Measurements from ENCODE around the gene SPATA2L.
A peak's percentile ranks its signal among the peaks of the same experiment; 100 is the strongest.
"Not testable (repeated sequence)": the region's sequence is repeated elsewhere in the genome, so short reads cannot be mapped to it uniquely, and the experiment has no call there.

The SPATA2L gene

DNA sequence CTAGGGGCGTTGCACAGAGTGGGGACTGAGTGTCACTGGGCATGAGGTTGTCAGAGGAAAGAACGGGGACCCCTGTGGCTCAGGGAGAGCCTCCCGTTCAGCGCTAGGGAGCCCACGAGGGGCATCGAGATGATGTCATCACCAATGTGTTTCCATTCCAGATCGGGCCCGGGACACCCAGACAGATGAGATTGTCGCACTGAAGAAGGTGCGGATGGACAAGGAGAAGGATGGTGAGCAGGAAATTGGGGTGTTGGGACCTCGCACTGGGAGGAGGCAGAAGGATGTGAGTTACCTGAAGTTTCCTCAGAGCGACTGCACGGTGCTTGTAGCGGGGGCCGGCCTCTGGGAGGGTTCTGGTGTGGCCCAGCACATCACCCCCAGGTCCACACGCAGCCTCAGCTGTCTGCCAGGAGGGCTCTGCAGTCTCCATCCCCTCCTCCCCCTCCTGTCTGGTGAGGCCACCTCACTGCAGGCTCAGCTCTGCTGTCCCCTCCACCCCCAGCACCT is 11.1 kb downstream of the SPATA2L start:
- DNase-seq (ENCODE audit: low spot score), result no peak

DNA sequence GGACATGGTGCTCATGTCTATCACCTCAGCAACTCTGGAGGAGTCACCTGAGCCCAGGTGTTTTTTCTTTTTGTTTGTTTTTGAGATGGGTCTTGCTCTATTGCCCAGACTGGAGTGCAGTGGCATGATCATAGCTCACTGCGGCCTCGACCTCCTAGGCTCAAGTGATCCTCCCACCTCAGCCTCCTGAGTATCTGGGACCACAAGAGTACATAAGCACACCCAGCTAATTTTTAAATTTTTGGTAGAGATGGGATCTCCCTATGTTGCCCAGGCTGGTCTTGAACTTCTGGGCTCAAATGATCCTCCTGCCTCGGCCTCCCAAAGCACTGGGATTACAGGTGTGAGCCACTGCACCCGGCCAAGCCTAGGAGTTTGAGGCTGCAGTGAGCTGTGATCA is 11.9 kb downstream of the SPATA2L start:
- not testable (repeated sequence) for H3K4me2 ChIP-seq (ENCODE audit: insufficient read depth, low read length, poor library complexity, severe bottlenecking); H3K9ac ChIP-seq (ENCODE audit: low read depth, low read length, poor library complexity); H3K79me1 ChIP-seq (ENCODE audit: low read depth, low read length); DNase-seq (ENCODE audit: low spot score); H3K27me3 ChIP-seq (ENCODE audit: control insufficient read depth in 3 of 3, insufficient read depth in 3 of 3, low read depth in 1 of 3, low read length in 3 of 3); H3K4me3 ChIP-seq (ENCODE audit: low read length in 2 of 2); H2AK5ac ChIP-seq (ENCODE audit: low read depth, low read length); H2AFZ ChIP-seq (ENCODE audit: low read length); H3K14ac ChIP-seq (ENCODE audit: low read length); H3K4ac ChIP-seq (ENCODE audit: low read length); H4K8ac ChIP-seq (ENCODE audit: low read depth, low read length); H2BK12ac ChIP-seq (ENCODE audit: low read length); H2BK120ac ChIP-seq (ENCODE audit: low read depth, low read length); H3K23ac ChIP-seq (ENCODE audit: low read depth, low read length, poor library complexity); H3K9me3 ChIP-seq (replicated peaks in 1 of 2; ENCODE audit: control insufficient read depth in 2 of 2, insufficient read depth in 1 of 2, low read depth in 1 of 2, low read length in 2 of 2); H3K18ac ChIP-seq (ENCODE audit: low read length); H2BK15ac ChIP-seq (ENCODE audit: low read length); H4K91ac ChIP-seq (ENCODE audit: low read depth, low read length, poor library complexity); H3K27ac ChIP-seq (replicated peaks; ENCODE audit: low read length); H2BK5ac ChIP-seq (ENCODE audit: low read length)
- H3K36me3 ChIP-seq (replicated peaks in 1 of 2; ENCODE audit: control insufficient read depth in 2 of 2, insufficient read depth in 2 of 2, low read length in 2 of 2), result peaks cover 49 to 63% of the 10 kb centered on the region in 2 donors
- no CpG with 5 or more reads among the region's 4 CpGs for WGBS, 2 donors (ENCODE audit: extremely low coverage in 2 of 2, insufficient read length in 2 of 2, insufficient replicate concordance in 1 of 2)
- H3K4me1 ChIP-seq (ENCODE audit: control insufficient read depth in 2 of 2, insufficient read depth in 1 of 2, low read depth in 1 of 2, low read length in 2 of 2), result peaks cover 8 to 11% of the 10 kb centered on the region in 2 donors

More for the DNA sequence above, 11.1 kb downstream of the SPATA2L start:
- no CpG with 5 or more reads among the region's 16 CpGs for WGBS, 2 donors (ENCODE audit: extremely low coverage in 2 of 2, insufficient read length in 2 of 2, insufficient replicate concordance in 1 of 2)
- no peak overlapping the region for H2BK5ac ChIP-seq (ENCODE audit: low read length)
- H3K36me3 ChIP-seq (replicated peaks in 1 of 2; ENCODE audit: control insufficient read depth in 2 of 2, insufficient read depth in 2 of 2, low read length in 2 of 2), result peaks cover 52 to 70% of the 10 kb centered on the region in 2 donors
- H3K27me3 ChIP-seq (ENCODE audit: control insufficient read depth in 3 of 3, insufficient read depth in 3 of 3, low read depth in 1 of 3, low read length in 3 of 3), result no peaks in the 10 kb centered on the region
- no peak overlapping the region for H3K14ac ChIP-seq (ENCODE audit: low read length)
- no peak overlapping the region for H3K4me2 ChIP-seq (ENCODE audit: insufficient read depth, low read length, poor library complexity, severe bottlenecking)
- H4K91ac ChIP-seq (ENCODE audit: low read depth, low read length, poor library complexity), result no peak overlapping the region
- H3K4me3 ChIP-seq (ENCODE audit: low read length in 2 of 2), result no peak overlapping the region
- H3K9me3 ChIP-seq (replicated peaks in 1 of 2; ENCODE audit: control insufficient read depth in 2 of 2, insufficient read depth in 1 of 2, low read depth in 1 of 2, low read length in 2 of 2), result peaks cover 4 to 5% of the 10 kb centered on the region in 2 donors
- no peak overlapping the region for H3K18ac ChIP-seq (ENCODE audit: low read length)
- H2AFZ ChIP-seq (ENCODE audit: low read length), result no peak overlapping the region
- no peak overlapping the region for H4K8ac ChIP-seq (ENCODE audit: low read depth, low read length)
- peaks cover 8 to 11% of the 10 kb centered on the region in 2 donors for H3K4me1 ChIP-seq (ENCODE audit: control insufficient read depth in 2 of 2, insufficient read depth in 1 of 2, low read depth in 1 of 2, low read length in 2 of 2)
- peaks cover 4% of the 10 kb centered on the region for H3K79me1 ChIP-seq (ENCODE audit: low read depth, low read length)
- no peak overlapping the region for H2BK12ac ChIP-seq (ENCODE audit: low read length)
- no peak overlapping the region for H3K23ac ChIP-seq (ENCODE audit: low read depth, low read length, poor library complexity)
- no peak overlapping the region for H2AK5ac ChIP-seq (ENCODE audit: low read depth, low read length)
- no peak overlapping the region for H3K4ac ChIP-seq (ENCODE audit: low read length)
- H3K27ac ChIP-seq (replicated peaks; ENCODE audit: low read length), result no peak overlapping the region
- no peak overlapping the region for H3K9ac ChIP-seq (ENCODE audit: low read depth, low read length, poor library complexity)
- no peak overlapping the region for H2BK15ac ChIP-seq (ENCODE audit: low read length)
- H2BK120ac ChIP-seq (ENCODE audit: low read depth, low read length), result no peak overlapping the region

DNA sequence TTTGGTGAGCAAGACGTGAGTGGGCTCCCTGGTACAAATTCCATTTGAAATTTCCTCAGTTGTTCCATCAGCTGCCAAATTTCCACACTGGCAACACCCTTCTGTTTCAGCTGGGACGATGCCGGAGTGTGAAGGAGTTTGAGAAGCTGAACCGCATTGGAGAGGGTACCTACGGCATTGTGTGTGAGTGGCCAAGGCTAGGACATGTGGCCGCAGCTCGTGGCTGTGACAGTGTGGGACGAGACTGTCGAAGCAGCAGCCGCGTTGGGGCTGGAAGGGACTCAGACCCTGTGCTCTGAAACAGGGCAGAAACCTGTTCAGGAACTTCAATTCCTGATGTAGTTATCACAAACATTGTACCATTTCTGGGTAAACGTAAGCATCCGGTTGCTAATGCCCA is 12.4 kb downstream of the SPATA2L start:
- Histone ChIP-seq H2AK5ac (ENCODE audit: low read depth, low read length) (no peak overlapping the region), H2BK5ac (ENCODE audit: low read length) (no peak overlapping the region), H2BK120ac (ENCODE audit: low read depth, low read length) (no peak overlapping the region), H4K91ac (ENCODE audit: low read depth, low read length, poor library complexity) (no peak overlapping the region), H3K9ac (ENCODE audit: low read depth, low read length, poor library complexity) (peak overlapping the region; percentile 14), H3K79me1 (ENCODE audit: low read depth, low read length) (peaks cover 2% of the 10 kb centered on the region), H3K4me3 (ENCODE audit: low read length in 2 of 2) (no peak overlapping the region), H2BK12ac (ENCODE audit: low read length) (no peak overlapping the region), H3K18ac (ENCODE audit: low read length) (no peak overlapping the region), H3K23ac (ENCODE audit: low read depth, low read length, poor library complexity) (no peak overlapping the region), H2AFZ (ENCODE audit: low read length) (no peak overlapping the region), H3K4me1 (ENCODE audit: control insufficient read depth in 2 of 2, insufficient read depth in 1 of 2, low read depth in 1 of 2, low read length in 2 of 2) (peaks cover 8 to 11% of the 10 kb centered on the region in 2 donors), H3K27me3 (ENCODE audit: control insufficient read depth in 3 of 3, insufficient read depth in 3 of 3, low read depth in 1 of 3, low read length in 3 of 3) (no peaks in the 10 kb centered on the region), H3K9me3 (replicated peaks in 1 of 2; ENCODE audit: control insufficient read depth in 2 of 2, insufficient read depth in 1 of 2, low read depth in 1 of 2, low read length in 2 of 2) (peaks cover 4 to 7% of the 10 kb centered on the region in 2 donors), H3K36me3 (replicated peaks in 1 of 2; ENCODE audit: control insufficient read depth in 2 of 2, insufficient read depth in 2 of 2, low read length in 2 of 2) (peaks cover 47 to 61% of the 10 kb centered on the region in 2 donors), H3K14ac (ENCODE audit: low read length) (no peak overlapping the region), H3K27ac (replicated peaks; ENCODE audit: low read length) (no peak overlapping the region), H2BK15ac (ENCODE audit: low read length) (no peak overlapping the region), H3K4ac (ENCODE audit: low read length) (no peak overlapping the region), H3K4me2 (ENCODE audit: insufficient read depth, low read length, poor library complexity, severe bottlenecking) (no peak overlapping the region), H4K8ac (ENCODE audit: low read depth, low read length) (no peak overlapping the region)
- no peak for DNase-seq (ENCODE audit: low spot score)
- no CpG with 5 or more reads among the region's 13 CpGs for WGBS, 2 donors (ENCODE audit: extremely low coverage in 2 of 2, insufficient read length in 2 of 2, insufficient replicate concordance in 1 of 2)

DNA sequence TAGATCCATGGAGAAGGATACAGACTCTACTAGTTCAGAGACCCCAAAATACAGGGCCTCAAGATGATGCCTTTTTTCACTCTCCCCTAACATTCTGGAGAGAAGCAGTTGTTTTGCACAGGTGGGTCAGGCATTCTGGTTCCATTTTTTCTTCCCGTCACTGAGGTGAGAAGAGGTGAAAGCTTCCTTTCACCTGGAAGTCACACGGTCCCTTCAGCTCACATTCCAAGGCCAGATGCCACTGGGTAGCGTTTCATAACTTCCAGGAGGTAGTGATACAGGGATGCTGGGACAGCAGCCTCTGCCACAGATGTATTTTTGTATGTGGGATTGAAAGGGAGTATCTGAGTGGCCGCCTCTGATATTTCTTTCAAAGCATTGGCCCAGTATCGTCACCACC is 13.1 kb downstream of the SPATA2L start:
- peaks cover 8 to 11% of the 10 kb centered on the region in 2 donors for H3K4me1 ChIP-seq (ENCODE audit: control insufficient read depth in 2 of 2, insufficient read depth in 1 of 2, low read depth in 1 of 2, low read length in 2 of 2)
- no peak overlapping the region for H2AK5ac ChIP-seq (ENCODE audit: low read depth, low read length)
- H2BK120ac ChIP-seq (ENCODE audit: low read depth, low read length), result no peak overlapping the region
- H3K9me3 ChIP-seq (replicated peaks in 1 of 2; ENCODE audit: control insufficient read depth in 2 of 2, insufficient read depth in 1 of 2, low read depth in 1 of 2, low read length in 2 of 2), result peaks cover 4 to 7% of the 10 kb centered on the region in 2 donors
- H3K9ac ChIP-seq (ENCODE audit: low read depth, low read length, poor library complexity), result no peak overlapping the region
- H2AFZ ChIP-seq (ENCODE audit: low read length), result no peak overlapping the region
- no peak overlapping the region for H3K4me2 ChIP-seq (ENCODE audit: insufficient read depth, low read length, poor library complexity, severe bottlenecking)
- H4K91ac ChIP-seq (ENCODE audit: low read depth, low read length, poor library complexity), result no peak overlapping the region
- H2BK12ac ChIP-seq (ENCODE audit: low read length), result no peak overlapping the region
- no peak overlapping the region for H3K4ac ChIP-seq (ENCODE audit: low read length)
- H3K4me3 ChIP-seq (ENCODE audit: low read length in 2 of 2), result no peak overlapping the region
- H3K27ac ChIP-seq (replicated peaks; ENCODE audit: low read length), result no peak overlapping the region
- DNase-seq (ENCODE audit: low spot score), result no peak
- H3K14ac ChIP-seq (ENCODE audit: low read length), result no peak overlapping the region
- no peak overlapping the region for H2BK5ac ChIP-seq (ENCODE audit: low read length)
- H3K36me3 ChIP-seq (replicated peaks in 1 of 2; ENCODE audit: control insufficient read depth in 2 of 2, insufficient read depth in 2 of 2, low read length in 2 of 2), result peaks cover 41 to 59% of the 10 kb centered on the region in 2 donors
- peaks cover 2% of the 10 kb centered on the region for H3K79me1 ChIP-seq (ENCODE audit: low read depth, low read length)
- H2BK15ac ChIP-seq (ENCODE audit: low read length), result no peak overlapping the region
- H4K8ac ChIP-seq (ENCODE audit: low read depth, low read length), result no peak overlapping the region
- no peak overlapping the region for H3K18ac ChIP-seq (ENCODE audit: low read length)
- WGBS, 2 donors (ENCODE audit: extremely low coverage in 2 of 2, insufficient read length in 2 of 2, insufficient replicate concordance in 1 of 2), result no CpG with 5 or more reads among the region's 5 CpGs
- no peak overlapping the region for H3K23ac ChIP-seq (ENCODE audit: low read depth, low read length, poor library complexity)
- H3K27me3 ChIP-seq (ENCODE audit: control insufficient read depth in 3 of 3, insufficient read depth in 3 of 3, low read depth in 1 of 3, low read length in 3 of 3), result no peaks in the 10 kb centered on the region

All from neuronal stem cell (in vitro differentiated cells).